Right atrium auricular region (tissue), 2 donors: Measurements from ENCODE around the gene TRAK1. TPM values are rescaled to one million over a fixed set of nuclear protein-coding genes. Genes with fewer than 3 reads are reported as not detected.
A peak's percentile ranks its signal among the peaks of the same experiment; 100 is the strongest.

ENCODE experiments used
- DNase-seq: peaks from one replicate; pipeline ENCODE4 v3.0.0-alpha.2; 2019; ENCODE audit warnings: low spot score
- H3K27ac ChIP-seq, 2 donors: fragments of 200-600 bp; sonication (generic); 1 replicate in 1 of 2; 2 replicates in 1 of 2; pipeline ENCODE4 v1.5.1; 2016 to 2019
- H3K27me3 ChIP-seq, 2 donors: fragments of 200-600 bp; sonication (generic); one replicate each; pipeline versions ENCODE4 v1.5.1 to v1.6.0; 2017 to 2019
- H3K36me3 ChIP-seq: fragments of 200-600 bp; sonication (generic); one replicate; pipeline ENCODE4 v1.5.1; 2016
- H3K4me1 ChIP-seq, 2 donors: fragments of 200-600 bp; sonication (generic); one replicate each; pipeline versions ENCODE4 v1.5.1 to v1.6.0; 2017 to 2019
- H3K4me3 ChIP-seq, 2 donors: fragments of 200-600 bp; sonication (generic); 1 replicate in 1 of 2; 2 replicates in 1 of 2; pipeline ENCODE4 v1.5.1; 2017 to 2019; ENCODE audit warnings: mild to moderate bottlenecking in 1 of 2, moderate library complexity in 1 of 2
- H3K9me3 ChIP-seq, 2 donors: fragments of 200-600 bp; sonication (generic); one replicate each; pipeline ENCODE4 v1.5.1; 2019
- CTCF ChIP-seq, 2 donors: fragments of 200-600 bp; sonication (generic); IDR thresholded peaks; one replicate each; pipeline ENCODE4 v1.5.1; 2019; ENCODE audit warnings: antibody characterized with exemption in 2 of 2
- total RNA-seq, 2 donors: library from RNA; depleted of rRNA; stranded (reverse); fragments of >200 nt; gene quantifications; one replicate each; pipeline ENCODE4 v1.1.0, GENCODE V29; 2016

The TRAK1 gene
- total RNA-seq, 2 donors from 2014 or later: 172 to 259 TPM

DNA sequence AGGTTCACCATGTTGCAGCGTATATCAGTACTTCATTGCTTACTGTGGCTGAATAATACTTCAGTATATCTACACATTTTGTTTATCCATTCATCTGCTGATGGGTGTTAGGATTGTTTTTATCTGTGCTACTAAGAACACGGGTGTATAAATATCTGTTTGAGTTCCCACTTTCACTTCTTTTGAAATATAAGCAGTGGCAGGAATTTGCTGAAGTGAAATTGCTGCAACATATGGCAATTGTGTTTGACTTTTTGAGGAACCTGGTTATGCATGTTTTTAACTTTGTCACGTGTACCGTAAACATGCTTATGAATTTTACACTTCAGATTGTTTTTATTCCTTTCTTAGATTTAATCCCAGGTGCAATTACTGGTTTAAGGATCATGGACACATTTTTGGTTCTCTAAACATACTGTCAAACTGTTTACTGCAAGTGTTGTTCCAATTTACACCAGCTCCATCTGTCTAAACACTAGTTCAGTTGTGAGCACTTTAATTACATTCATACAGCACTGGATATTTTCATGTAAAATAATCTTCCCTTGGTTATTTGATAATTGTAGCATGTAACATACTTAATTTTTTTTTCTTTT, 23.1 kb downstream of the TRAK1 start:
- no peaks in the 10 kb centered on the region for H3K9me3 ChIP-seq
- H3K36me3 ChIP-seq: no peaks in the 10 kb centered on the region
- H3K27me3 ChIP-seq: no peaks in the 10 kb centered on the region
- no peak overlapping the region for H3K4me3 ChIP-seq
- H3K27ac ChIP-seq: no peak overlapping the region
- TF ChIP-seq CTCF (IDR thresholded peaks at IDR 0.05): no peak
- H3K4me1 ChIP-seq: peaks cover 0 to 48% of the 10 kb centered on the region in 2 donors
- no peak for DNase-seq

- H3K9me3 ChIP-seq: no peaks in the 10 kb centered on the region
- DNase-seq: no peak
- H3K27me3 ChIP-seq: no peaks in the 10 kb centered on the region
- H3K4me1 ChIP-seq: peaks cover 0 to 56% of the 10 kb centered on the region in 2 donors
- H3K4me3 ChIP-seq: no peak overlapping the region
- H3K27ac ChIP-seq: peak overlapping the region; percentile 1 to 65
- no peaks in the 10 kb centered on the region for H3K36me3 ChIP-seq
- no peak for TF ChIP-seq CTCF (IDR thresholded peaks at IDR 0.05)
Measured at GRCh38 chr3:42115215-42115614, 24.1 kb downstream of the TRAK1 start.

GRCh38 chr3:42115946-42116345, 24.8 kb downstream of the TRAK1 start:
- Histone ChIP-seq H3K36me3 (no peaks in the 10 kb centered on the region), H3K27me3 (no peaks in the 10 kb centered on the region), H3K4me1 (peaks cover 0 to 59% of the 10 kb centered on the region in 2 donors), H3K27ac (peak overlapping the region; percentile 1 to 65), H3K9me3 (no peaks in the 10 kb centered on the region), H3K4me3 (no peak overlapping the region)
- no peak for DNase-seq
- no peak for TF ChIP-seq CTCF (IDR thresholded peaks at IDR 0.05)

- TF ChIP-seq CTCF (IDR thresholded peaks at IDR 0.05): no peak
- Histone ChIP-seq H3K27me3 (no peaks in the 10 kb centered on the region), H3K4me1 (peaks cover 0 to 59% of the 10 kb centered on the region in 2 donors), H3K9me3 (no peaks in the 10 kb centered on the region), H3K27ac (peak overlapping the region; percentile 12 to 65), H3K4me3 (no peak overlapping the region), H3K36me3 (no peaks in the 10 kb centered on the region)
- no peak for DNase-seq
Measured at GRCh38 chr3:42116466-42116865, 25.3 kb downstream of the TRAK1 start.

DNA sequence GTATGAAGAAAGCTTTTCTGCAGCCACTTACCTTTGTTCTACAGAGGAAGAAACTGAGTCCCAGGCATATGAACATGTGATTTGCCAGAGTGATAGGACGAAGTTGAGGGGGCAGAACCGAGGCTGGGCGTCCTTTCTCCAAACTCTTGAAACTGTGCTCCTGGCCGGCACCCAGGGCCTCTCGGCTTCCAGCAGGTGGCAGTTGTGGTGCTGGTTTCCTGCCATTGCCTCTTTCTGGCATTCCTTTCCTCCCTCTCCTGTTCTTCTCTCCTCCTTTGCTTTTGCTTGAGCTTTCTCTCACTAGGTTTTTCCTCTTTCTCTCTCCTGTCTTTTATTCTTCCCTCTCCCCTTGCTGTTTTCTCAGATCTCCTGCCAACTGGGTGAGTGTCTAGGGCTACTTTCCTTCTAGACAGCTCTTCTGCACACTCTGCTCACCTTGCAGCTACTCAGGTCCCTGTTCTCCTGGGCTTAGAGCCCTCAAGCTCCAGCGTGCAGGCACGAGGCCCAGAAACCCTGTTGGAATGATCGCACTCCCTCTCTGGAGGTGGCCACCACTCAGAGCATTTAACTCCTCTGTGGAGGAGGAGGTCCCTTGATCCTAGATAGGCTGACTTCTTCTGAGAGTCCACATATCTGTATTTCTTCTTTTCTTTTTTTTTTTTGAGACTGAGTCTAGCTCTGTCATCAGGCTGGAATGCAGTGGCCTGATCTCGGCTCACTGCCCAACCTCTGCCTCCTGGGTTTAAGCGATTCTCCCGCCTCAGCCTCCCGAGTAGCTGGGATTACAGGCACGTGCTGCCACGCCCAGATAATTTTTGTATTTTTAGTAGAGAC, 26.2 kb downstream of the TRAK1 start:
- TF ChIP-seq CTCF (IDR thresholded peaks at IDR 0.05): peak in 1 of 2 donors; percentile 55
- Histone ChIP-seq H3K4me1 (peaks cover 0 to 64% of the 10 kb centered on the region in 2 donors), H3K27me3 (no peaks in the 10 kb centered on the region), H3K27ac (peak overlapping the region; percentile 39 to 59), H3K4me3 (no peak overlapping the region), H3K36me3 (no peaks in the 10 kb centered on the region), H3K9me3 (no peaks in the 10 kb centered on the region)
- no peak for DNase-seq
